Osteoblast (primary cell): ENCODE measurements around the gene NLN. TPM values are rescaled to one million over a fixed set of nuclear protein-coding genes. Genes with fewer than 3 reads are reported as not detected.
"Not testable (repeated sequence)": the region's sequence is repeated elsewhere in the genome, so short reads cannot be mapped to it uniquely, and the experiment has no call there.

Source experiments
- DNase-seq: peaks from one replicate; pipeline ENCODE4 v3.0.0; 2011; ENCODE audit warnings: low spot score, mixed read lengths; ENCODE audit not compliant: insufficient read length; ENCODE audit errors: missing footprints
- H2AFZ ChIP-seq: 2 replicates; pipeline ENCODE4 v1.6.0; 2011; ENCODE audit warnings: mild to moderate bottlenecking, low read length
- H3K27ac ChIP-seq: 2 replicates; pipeline ENCODE4 v1.5.1; 2011; ENCODE audit warnings: mild to moderate bottlenecking, low read depth, low read length, moderate library complexity
- H3K27me3 ChIP-seq: 2 replicates; pipeline ENCODE4 v1.6.0; 2012; ENCODE audit warnings: mild to moderate bottlenecking, control low read depth, inconsistent platforms, low read length, moderate library complexity; ENCODE audit not compliant: insufficient read depth
- H3K36me3 ChIP-seq: 2 replicates; pipeline ENCODE4 v1.5.1; 2011; ENCODE audit warnings: mild to moderate bottlenecking, low read length, control low read depth, moderate library complexity; ENCODE audit not compliant: insufficient read depth
- H3K4me1 ChIP-seq: 2 replicates; pipeline ENCODE4 v1.5.1; 2011; ENCODE audit warnings: mild to moderate bottlenecking, low read length, control low read depth, moderate library complexity; ENCODE audit not compliant: insufficient read depth
- H3K4me2 ChIP-seq: 2 replicates; pipeline ENCODE4 v1.6.0; 2011; ENCODE audit warnings: mild to moderate bottlenecking, low read length; ENCODE audit not compliant: insufficient read depth
- H3K4me3 ChIP-seq: fragments of 200-600 bp; sonication (generic); 3 replicates; pipeline ENCODE4 v1.5.1; 2012; ENCODE audit warnings: mild to moderate bottlenecking, low read length, inconsistent platforms; ENCODE audit not compliant: insufficient read depth
- H3K79me2 ChIP-seq: 2 replicates; pipeline ENCODE4 v1.6.0; 2012; ENCODE audit warnings: mild to moderate bottlenecking, low read length, control low read depth, inconsistent platforms; ENCODE audit not compliant: insufficient read depth
- H3K9me3 ChIP-seq: 2 replicates; pipeline ENCODE4 v1.5.1; 2011; ENCODE audit warnings: low read depth, low read length, control low read depth
- H4K20me1 ChIP-seq: 2 replicates; pipeline ENCODE4 v1.6.0; 2012; ENCODE audit warnings: mild to moderate bottlenecking, low read length, control low read depth; ENCODE audit not compliant: insufficient read depth
- total RNA-seq: library from RNA; depleted of rRNA; stranded (reverse); fragments of >200 nt; gene quantifications from 2 replicates; pipeline ENCODE4 v1.2.3, GENCODE V29; 2012
- TF ChIP-seq, protein P1 (sequence below): IDR thresholded peaks from 2 replicates; pipeline ENCODE4 v1.5.1; 2011; ENCODE audit warnings: mild to moderate bottlenecking, low read depth, low read length, moderate library complexity; ENCODE audit errors: extremely low read depth

The NLN gene
- total RNA-seq, 1 donor = 35.5 TPM

GRCh38 chr5:65734196-65734775 is 12.3 kb downstream of the NLN start:
- not testable (repeated sequence) for H3K4me3 ChIP-seq, H4K20me1 ChIP-seq, DNase-seq, H3K4me1 ChIP-seq, H3K36me3 ChIP-seq, H3K4me2 ChIP-seq, H3K27me3 ChIP-seq, H3K27ac ChIP-seq, H3K9me3 ChIP-seq, H2AFZ ChIP-seq
- peaks cover 68% of the 10 kb centered on the region for H3K79me2 ChIP-seq

GRCh38 chr5:65734921-65735320 is 12.9 kb downstream of the NLN start:
- H3K9me3 ChIP-seq = no peaks in the 10 kb centered on the region
- H4K20me1 ChIP-seq = no peaks in the 10 kb centered on the region
- no peaks in the 10 kb centered on the region for H3K4me1 ChIP-seq
- no peaks in the 10 kb centered on the region for H3K36me3 ChIP-seq
- no peak overlapping the region for H3K27ac ChIP-seq
- no peak overlapping the region for H3K4me2 ChIP-seq
- TF ChIP-seq, protein P1, sequence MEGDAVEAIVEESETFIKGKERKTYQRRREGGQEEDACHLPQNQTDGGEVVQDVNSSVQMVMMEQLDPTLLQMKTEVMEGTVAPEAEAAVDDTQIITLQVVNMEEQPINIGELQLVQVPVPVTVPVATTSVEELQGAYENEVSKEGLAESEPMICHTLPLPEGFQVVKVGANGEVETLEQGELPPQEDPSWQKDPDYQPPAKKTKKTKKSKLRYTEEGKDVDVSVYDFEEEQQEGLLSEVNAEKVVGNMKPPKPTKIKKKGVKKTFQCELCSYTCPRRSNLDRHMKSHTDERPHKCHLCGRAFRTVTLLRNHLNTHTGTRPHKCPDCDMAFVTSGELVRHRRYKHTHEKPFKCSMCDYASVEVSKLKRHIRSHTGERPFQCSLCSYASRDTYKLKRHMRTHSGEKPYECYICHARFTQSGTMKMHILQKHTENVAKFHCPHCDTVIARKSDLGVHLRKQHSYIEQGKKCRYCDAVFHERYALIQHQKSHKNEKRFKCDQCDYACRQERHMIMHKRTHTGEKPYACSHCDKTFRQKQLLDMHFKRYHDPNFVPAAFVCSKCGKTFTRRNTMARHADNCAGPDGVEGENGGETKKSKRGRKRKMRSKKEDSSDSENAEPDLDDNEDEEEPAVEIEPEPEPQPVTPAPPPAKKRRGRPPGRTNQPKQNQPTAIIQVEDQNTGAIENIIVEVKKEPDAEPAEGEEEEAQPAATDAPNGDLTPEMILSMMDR = no peak
- no peak overlapping the region for H3K4me3 ChIP-seq
- H2AFZ ChIP-seq = no peak overlapping the region
- peaks cover 68% of the 10 kb centered on the region for H3K79me2 ChIP-seq
- H3K27me3 ChIP-seq = no peaks in the 10 kb centered on the region
- no peak for DNase-seq

DNA sequence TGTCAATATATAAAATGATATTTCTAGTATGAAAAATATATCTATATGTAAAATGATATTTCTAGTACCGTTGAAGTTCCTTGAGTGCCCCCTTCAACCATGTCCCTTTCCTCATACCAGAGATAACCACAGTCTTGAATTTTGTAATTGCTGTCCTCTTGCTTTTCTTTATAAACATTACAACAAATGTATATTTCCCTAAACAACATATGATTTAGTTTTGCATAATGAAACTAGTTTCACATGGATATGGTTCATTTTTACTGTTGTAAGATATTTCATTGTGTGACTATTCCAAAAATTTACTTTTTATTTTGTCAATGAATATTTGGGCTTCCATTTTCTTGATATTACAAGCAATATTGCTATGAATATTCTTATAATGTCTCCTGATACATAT is 14.0 kb downstream of the NLN start:
- no peaks in the 10 kb centered on the region for H4K20me1 ChIP-seq
- TF ChIP-seq, protein P1 = no peak
- no peak overlapping the region for H3K27ac ChIP-seq
- no peaks in the 10 kb centered on the region for H3K27me3 ChIP-seq
- no peak overlapping the region for H3K4me3 ChIP-seq
- peaks cover 2% of the 10 kb centered on the region for H3K4me1 ChIP-seq
- H2AFZ ChIP-seq = no peak overlapping the region
- H3K4me2 ChIP-seq = no peak overlapping the region
- DNase-seq = no peak
- no peaks in the 10 kb centered on the region for H3K36me3 ChIP-seq
- H3K9me3 ChIP-seq = no peaks in the 10 kb centered on the region
- H3K79me2 ChIP-seq = peaks cover 68% of the 10 kb centered on the region

- peaks cover 16% of the 10 kb centered on the region for H3K4me1 ChIP-seq
- H3K79me2 ChIP-seq = peaks cover 64% of the 10 kb centered on the region
- H3K27ac ChIP-seq = no peak overlapping the region
- no peaks in the 10 kb centered on the region for H3K27me3 ChIP-seq
- TF ChIP-seq, protein P1 = no peak
- no peaks in the 10 kb centered on the region for H3K9me3 ChIP-seq
- H3K4me2 ChIP-seq = no peak overlapping the region
- no peaks in the 10 kb centered on the region for H4K20me1 ChIP-seq
- no peak for DNase-seq
- no peak overlapping the region for H3K4me3 ChIP-seq
- H2AFZ ChIP-seq = no peak overlapping the region
- H3K36me3 ChIP-seq = no peaks in the 10 kb centered on the region
These were observed 15.8 kb downstream of the NLN start for GRCh38 chr5:65737842-65738241.
